Stimulated activated naive CD8-positive, alpha-beta T cell treated with anti-CD3 and anti-CD28 coated beads, Interleukin-15, amount 100 ng/mL, for 72 hours (primary cell): ENCODE measurements around the gene WDR86.

Experiments used
- ATAC-seq: fragments of 150-1000 bp; cut with Tn5 transposase; 2 replicates; pipeline ENCODE4 v1.10.0; 2021; ENCODE audit warnings: mild to moderate bottlenecking, moderate library complexity
- DNase-seq, 2 donors: peaks; one replicate each; pipeline ENCODE4 v3.0.0; 2021 to 2022
- H3K27ac Mint-ChIP-seq, 2 donors: one replicate each; pipeline ENCODE4 v1.8.0; 2022; ENCODE audit warnings: mild to moderate bottlenecking in 2 of 2, mixed read lengths in 2 of 2, moderate library complexity in 2 of 2
- H3K27me3 Mint-ChIP-seq: one replicate; pipeline ENCODE4 v1.8.0; 2022; ENCODE audit warnings: mixed read lengths
- H3K4me1 Mint-ChIP-seq: one replicate; pipeline ENCODE4 v1.8.0; 2022; ENCODE audit warnings: mild to moderate bottlenecking, mixed read lengths
- H3K4me3 Mint-ChIP-seq, 2 donors: one replicate each; pipeline ENCODE4 v1.8.0; 2022; ENCODE audit warnings: mild to moderate bottlenecking in 2 of 2, mixed read lengths in 2 of 2, moderate library complexity in 1 of 2
- H3K9me3 Mint-ChIP-seq, 2 donors: one replicate each; pipeline ENCODE4 v1.8.0; 2022; ENCODE audit warnings: mixed read lengths in 2 of 2

Gene WDR86

GRCh38 chr7:151351027-151351426 lies 58.8 kb downstream of the WDR86 start:
- H3K4me1 Mint-ChIP-seq = peaks cover 60% of the 10 kb centered on the region
- H3K4me3 Mint-ChIP-seq = peak overlapping the region; percentile 65 to 66
- peak; percentile 40 to 51 for DNase-seq
- H3K9me3 Mint-ChIP-seq = no peaks in the 10 kb centered on the region
- H3K27me3 Mint-ChIP-seq = no peaks in the 10 kb centered on the region
- ATAC-seq = no peak
- peak overlapping the region; percentile 92 to 96 for H3K27ac Mint-ChIP-seq

- Mint-ChIP-seq H3K27me3 (no peaks in the 10 kb centered on the region), H3K4me1 (peaks cover 68% of the 10 kb centered on the region), H3K27ac (peak overlapping the region; percentile 97 to 98), H3K4me3 (peak overlapping the region; percentile 72 to 91), H3K9me3 (no peaks in the 10 kb centered on the region)
- ATAC-seq (peak; percentile 63), DNase-seq (no peak)
Measured at GRCh38 chr7:151349507-151349853, 60.4 kb downstream of the WDR86 start.

- H3K27me3 Mint-ChIP-seq = no peaks in the 10 kb centered on the region
- no peak for ATAC-seq
- peak overlapping the region; percentile 72 to 91 for H3K4me3 Mint-ChIP-seq
- H3K4me1 Mint-ChIP-seq = peaks cover 68% of the 10 kb centered on the region
- peak overlapping the region; percentile 57 to 97 for H3K27ac Mint-ChIP-seq
- H3K9me3 Mint-ChIP-seq = no peaks in the 10 kb centered on the region
- no peak for DNase-seq
Measured at GRCh38 chr7:151348970-151349369, 60.9 kb downstream of the WDR86 start.

- Mint-ChIP-seq H3K4me3 (no peak overlapping the region), H3K4me1 (peaks cover 67% of the 10 kb centered on the region), H3K27ac (no peak overlapping the region), H3K9me3 (no peaks in the 10 kb centered on the region), H3K27me3 (no peaks in the 10 kb centered on the region)
- ATAC-seq (no peak), DNase-seq (no peak)
Measured at GRCh38 chr7:151347200-151347599, 62.6 kb downstream of the WDR86 start.

GRCh38 chr7:151346470-151346769 lies 63.4 kb downstream of the WDR86 start:
- no peak overlapping the region for H3K27ac Mint-ChIP-seq
- DNase-seq (no peak), ATAC-seq (no peak)
- no peak overlapping the region for H3K4me3 Mint-ChIP-seq
- no peaks in the 10 kb centered on the region for H3K27me3 Mint-ChIP-seq
- no peaks in the 10 kb centered on the region for H3K9me3 Mint-ChIP-seq
- H3K4me1 Mint-ChIP-seq = peaks cover 59% of the 10 kb centered on the region

GRCh38 chr7:151345576-151346469 lies 64.0 kb downstream of the WDR86 start:
- ATAC-seq (no peak), DNase-seq (no peak)
- no peak overlapping the region for H3K4me3 Mint-ChIP-seq
- H3K9me3 Mint-ChIP-seq = no peaks in the 10 kb centered on the region
- no peak overlapping the region for H3K27ac Mint-ChIP-seq
- H3K4me1 Mint-ChIP-seq = peaks cover 58% of the 10 kb centered on the region
- no peaks in the 10 kb centered on the region for H3K27me3 Mint-ChIP-seq

GRCh38 chr7:151343516-151343915 lies 66.3 kb downstream of the WDR86 start:
- H3K4me3 Mint-ChIP-seq = peak overlapping the region; percentile 78 to 86
- no peaks in the 10 kb centered on the region for H3K27me3 Mint-ChIP-seq
- ATAC-seq = no peak
- no peak for DNase-seq
- peaks cover 63% of the 10 kb centered on the region for H3K4me1 Mint-ChIP-seq
- H3K9me3 Mint-ChIP-seq = peaks cover 6 to 20% of the 10 kb centered on the region in 2 donors
- H3K27ac Mint-ChIP-seq = peak overlapping the region; percentile 25 to 83

GRCh38 chr7:151342811-151343210 lies 67.0 kb downstream of the WDR86 start:
- peaks cover 6 to 20% of the 10 kb centered on the region in 2 donors for H3K9me3 Mint-ChIP-seq
- H3K4me1 Mint-ChIP-seq = peaks cover 56% of the 10 kb centered on the region
- DNase-seq = no peak
- peak overlapping the region; percentile 67 to 74 for H3K27ac Mint-ChIP-seq
- peak overlapping the region; percentile 78 to 86 for H3K4me3 Mint-ChIP-seq
- ATAC-seq = no peak
- H3K27me3 Mint-ChIP-seq = no peaks in the 10 kb centered on the region

GRCh38 chr7:151342102-151342646 lies 67.7 kb downstream of the WDR86 start:
- no peaks in the 10 kb centered on the region for H3K27me3 Mint-ChIP-seq
- peak overlapping the region; percentile 78 to 86 for H3K4me3 Mint-ChIP-seq
- peak overlapping the region; percentile 67 to 94 for H3K27ac Mint-ChIP-seq
- peak; percentile 67 for ATAC-seq
- H3K9me3 Mint-ChIP-seq = peaks cover 6 to 20% of the 10 kb centered on the region in 2 donors
- peaks cover 52% of the 10 kb centered on the region for H3K4me1 Mint-ChIP-seq
- no peak for DNase-seq

GRCh38 chr7:151341357-151342101 lies 68.3 kb downstream of the WDR86 start, which contains the start of gene NUB1:
Gene NUB1, plus strand, starts transcription at chr7:151341812. Its CDS starts 3,538 bp downstream, at chr7:151345350.
- ATAC-seq = peak; percentile 79
- Mint-ChIP-seq H3K27ac (peak within 1 kb of the TSS; percentile 85 to 94), H3K9me3 (peaks cover 6 to 20% of the 10 kb centered on the region in 2 donors), H3K4me1 (peaks cover 58% of the 10 kb centered on the region), H3K4me3 (peak within 1 kb of the TSS; percentile 78 to 86), H3K27me3 (no peaks in the 10 kb centered on the region)
- DNase-seq = peak; percentile 92 to 95

- H3K9me3 Mint-ChIP-seq = peaks cover 6 to 20% of the 10 kb centered on the region in 2 donors
- DNase-seq = no peak
- no peak for ATAC-seq
- peaks cover 58% of the 10 kb centered on the region for H3K4me1 Mint-ChIP-seq
- peak overlapping the region; percentile 78 to 86 for H3K4me3 Mint-ChIP-seq
- H3K27me3 Mint-ChIP-seq = no peaks in the 10 kb centered on the region
- peak overlapping the region in 1 of 2 donors; percentile 31 for H3K27ac Mint-ChIP-seq
Measured at GRCh38 chr7:151340794-151341356, 69.0 kb downstream of the WDR86 start.

GRCh38 chr7:151339651-151340382 lies 70.0 kb downstream of the WDR86 start:
- ATAC-seq (peak; percentile 41), DNase-seq (peak; percentile 13 to 22)
- Mint-ChIP-seq H3K4me1 (peaks cover 62% of the 10 kb centered on the region), H3K27ac (peak overlapping the region; percentile 77 to 80), H3K27me3 (no peaks in the 10 kb centered on the region), H3K4me3 (peak overlapping the region; percentile 52 to 78), H3K9me3 (peaks cover 6 to 20% of the 10 kb centered on the region in 2 donors)

GRCh38 chr7:151338809-151339208 lies 71.0 kb downstream of the WDR86 start:
- Mint-ChIP-seq H3K9me3 (peaks cover 6 to 20% of the 10 kb centered on the region in 2 donors), H3K27me3 (no peaks in the 10 kb centered on the region), H3K4me1 (peaks cover 69% of the 10 kb centered on the region), H3K27ac (no peak overlapping the region), H3K4me3 (no peak overlapping the region)
- ATAC-seq = no peak
- DNase-seq = no peak

GRCh38 chr7:151337346-151337745 lies 72.5 kb downstream of the WDR86 start:
- DNase-seq (no peak), ATAC-seq (no peak)
- H3K4me1 Mint-ChIP-seq = peaks cover 63% of the 10 kb centered on the region
- peaks cover 6 to 20% of the 10 kb centered on the region in 2 donors for H3K9me3 Mint-ChIP-seq
- H3K27ac Mint-ChIP-seq = no peak overlapping the region
- H3K27me3 Mint-ChIP-seq = no peaks in the 10 kb centered on the region
- H3K4me3 Mint-ChIP-seq = no peak overlapping the region
